G401 (cell line): Measurements from ENCODE around the gene TLE2. TPM values are rescaled to one million over a fixed set of nuclear protein-coding genes. Genes with fewer than 3 reads are reported as not detected.
"Not testable (repeated sequence)": the region's sequence is repeated elsewhere in the genome, so short reads cannot be mapped to it uniquely, and the experiment has no call there.

Experiments
- DNase-seq: peaks from one replicate; pipeline ENCODE4 v3.0.0-alpha.2; 2015; ENCODE audit warnings: low spot score
- in situ Hi-C: cut with HindIII; loops from 2 replicates; pipeline ENCODE4 v1.10.0; 2016; ENCODE audit warnings: low sequenced_read_pairs, mixed read lengths
- total RNA-seq: library from RNA; depleted of rRNA; stranded (reverse); fragments of >200 nt; shearing (Covaris generic); gene quantifications from 2 replicates; pipeline ENCODE4 v1.2.3, GENCODE V29; 2014

TLE2 gene
- total RNA-seq, 1 experiment from 2014 or later = 11.7 TPM

DNA sequence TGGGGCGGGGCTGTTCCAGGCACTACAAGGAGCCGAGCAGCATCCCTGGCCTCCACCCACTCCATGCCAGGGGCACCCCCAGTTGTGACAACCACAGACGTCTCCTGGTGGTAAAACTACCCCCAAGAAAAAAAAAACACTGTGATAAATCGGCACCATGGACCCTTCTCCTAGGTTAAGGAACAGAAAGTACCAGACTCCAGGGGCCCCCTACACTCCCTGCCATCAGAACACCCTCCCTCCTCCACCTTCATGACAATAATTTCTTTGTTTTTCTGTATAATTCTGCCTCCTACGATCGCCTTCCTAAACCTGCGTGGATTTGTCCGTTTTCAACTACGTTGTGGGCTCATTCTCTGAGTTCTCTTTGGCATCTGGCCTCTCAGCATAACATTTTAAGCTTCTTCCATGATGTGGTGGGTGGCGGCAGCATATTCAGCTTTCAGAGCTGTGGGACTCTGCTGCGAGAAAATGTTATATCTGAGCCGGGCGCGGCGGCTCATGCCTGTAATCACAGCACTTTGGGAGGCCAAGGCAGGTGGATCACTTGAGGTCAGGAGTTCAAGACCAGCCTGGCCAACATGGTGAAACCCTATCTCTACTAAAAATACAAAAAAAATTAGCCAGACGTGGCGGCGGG, 8.6 kb downstream of the TLE2 start:
- DNase-seq = no peak
- in situ Hi-C loops = no loop called here

- no peak for DNase-seq
- in situ Hi-C loops = no loop called here
Observed at GRCh38 chr19:3019211-3019854, 9.7 kb downstream of the TLE2 start.

DNA sequence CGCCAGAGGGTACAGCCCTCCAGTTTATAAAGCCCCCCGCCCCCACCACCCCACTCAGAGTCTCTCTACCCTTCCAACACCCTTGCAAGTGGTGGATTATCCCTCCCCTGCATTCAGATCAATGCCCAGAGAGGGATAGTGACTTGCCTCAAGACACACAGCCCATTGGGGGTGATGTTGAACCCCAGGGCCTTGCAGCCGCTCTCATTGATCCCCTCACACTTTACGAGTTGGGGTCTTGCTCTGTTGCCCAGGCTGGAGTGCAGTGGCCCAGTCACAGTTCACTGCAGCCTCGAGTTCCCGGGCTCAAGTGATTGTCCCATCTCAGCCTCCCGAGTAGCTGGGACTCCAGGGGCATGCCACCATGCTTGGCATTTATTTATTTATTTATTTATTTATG, 11.2 kb downstream of the TLE2 start:
- DNase-seq = no peak

GRCh38 chr19:3015126-3016057, 13.7 kb downstream of the TLE2 start:
- no peak for DNase-seq
- in situ Hi-C loops = no loop called here

More for the DNA sequence above, 11.2 kb downstream of the TLE2 start:
- in situ Hi-C loops = no loop called here

GRCh38 chr19:3014135-3014534, 14.9 kb downstream of the TLE2 start:
- in situ Hi-C loops = no loop called here
- DNase-seq = no peak

DNA sequence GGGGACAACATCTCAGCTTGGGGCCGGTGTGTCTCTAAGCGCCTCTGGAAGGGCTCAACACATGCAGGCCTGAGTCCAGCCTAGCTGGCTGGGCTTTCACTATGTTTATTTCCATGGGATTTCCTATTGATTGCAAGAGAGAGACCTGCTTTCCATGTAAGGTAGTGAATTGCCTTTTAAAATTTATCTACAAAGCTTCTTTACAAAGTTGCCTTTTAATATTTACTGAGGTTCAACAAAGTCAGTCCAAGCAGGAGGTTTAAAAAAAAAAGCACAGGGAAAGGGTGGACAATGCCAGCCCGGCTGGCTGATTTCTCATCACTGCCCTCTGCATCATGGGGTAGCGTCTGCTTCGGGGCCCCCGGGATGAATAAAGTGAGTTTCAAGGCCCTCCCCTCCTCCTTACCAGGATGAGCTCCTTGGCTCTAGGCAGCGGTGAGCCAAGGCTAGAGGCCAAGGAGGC, 15.8 kb downstream of the TLE2 start:
- no peak for DNase-seq
- in situ Hi-C loops = no loop called here

GRCh38 chr19:3012621-3013262, 16.3 kb downstream of the TLE2 start:
- no peak for DNase-seq
- in situ Hi-C loops = no loop called here

- in situ Hi-C loops, DNase-seq: not testable (repeated sequence)
Observed at GRCh38 chr19:3012059-3012458, 17.0 kb downstream of the TLE2 start.

DNA sequence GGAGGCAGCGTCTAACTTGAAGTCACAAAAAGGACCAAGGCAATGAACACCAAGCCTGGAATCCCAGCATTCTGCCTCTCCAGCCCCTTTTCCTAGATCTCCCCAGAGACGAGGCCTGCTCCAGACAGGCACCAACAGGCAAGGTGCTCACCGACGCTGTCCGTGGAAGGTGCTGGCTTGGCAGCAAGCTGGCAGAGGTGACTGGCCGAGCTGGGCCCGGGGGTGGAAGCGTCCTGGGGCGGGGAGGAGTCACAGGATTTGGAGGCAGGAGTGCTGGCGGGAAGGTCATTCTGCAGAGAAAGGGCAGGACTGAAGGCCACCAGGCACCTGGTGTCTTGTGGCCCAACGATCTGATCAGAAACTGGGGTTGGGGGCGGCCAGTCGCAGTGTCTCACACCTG, 18.2 kb downstream of the TLE2 start:
- no peak for DNase-seq

GRCh38 chr19:3008994-3009393, 20.1 kb downstream of the TLE2 start:
- in situ Hi-C loops = no loop called here

More for the DNA sequence above, 18.2 kb downstream of the TLE2 start:
- in situ Hi-C loops = no loop called here

GRCh38 chr19:3007975-3008374, 21.1 kb downstream of the TLE2 start:
- DNase-seq = no peak
- in situ Hi-C loops = no loop called here

More at GRCh38 chr19:3008994-3009393, 20.1 kb downstream of the TLE2 start:
- no peak for DNase-seq

DNA sequence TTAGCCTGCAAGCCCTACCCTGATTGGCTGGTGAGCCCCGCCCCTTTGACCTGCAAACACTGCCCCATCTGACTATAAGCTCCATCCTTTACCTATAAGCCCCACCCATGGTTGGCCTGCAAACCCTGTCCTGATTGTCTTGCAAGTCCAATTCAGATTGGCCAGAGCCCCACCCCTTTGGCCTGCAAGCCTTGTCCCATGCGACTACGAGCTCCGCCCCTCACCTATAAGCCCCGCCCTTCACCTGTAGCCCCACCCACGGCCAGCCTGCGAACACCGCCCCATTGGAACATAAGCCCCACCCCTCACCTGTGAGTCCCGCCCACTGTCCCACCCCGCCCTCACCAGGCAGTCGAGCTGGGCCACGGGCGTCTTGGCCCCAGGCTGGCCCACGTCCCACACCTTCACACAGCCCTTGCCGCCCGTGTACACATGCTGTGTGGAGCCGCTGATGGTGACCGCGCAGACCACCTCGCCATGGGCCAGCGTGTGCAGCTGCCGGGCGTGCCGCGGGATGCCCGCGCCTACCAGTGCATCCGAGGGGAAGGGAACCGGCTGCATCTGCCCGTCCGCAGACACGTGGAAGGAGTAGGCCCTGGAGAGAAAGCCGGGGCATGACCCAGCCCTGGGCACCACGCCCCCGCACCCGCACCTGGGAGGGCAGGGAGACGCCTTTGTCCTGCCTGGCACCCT, 22.9 kb downstream of the TLE2 start:
- no peak for DNase-seq
- in situ Hi-C loops = no loop called here

DNA sequence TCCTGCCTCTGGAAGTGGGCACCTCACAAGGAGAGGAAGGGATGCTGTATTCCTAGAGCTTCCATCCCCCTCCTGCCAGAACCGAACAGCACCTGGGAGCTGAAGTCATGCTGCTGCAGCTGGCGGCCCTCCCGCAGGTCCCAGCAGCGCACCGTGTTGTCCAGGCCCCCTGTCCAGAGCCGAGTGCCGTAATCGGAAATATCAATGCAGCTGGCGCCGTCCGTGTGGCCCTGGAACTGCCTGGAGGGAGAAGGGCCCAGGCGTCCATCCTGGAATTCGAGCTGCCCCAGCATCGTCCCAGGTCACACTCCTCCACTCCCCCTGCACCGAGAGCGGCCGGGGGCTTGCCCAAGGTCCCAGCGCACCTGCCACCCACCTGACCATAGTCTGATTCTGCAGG, 23.7 kb downstream of the TLE2 start:
- DNase-seq = no peak

GRCh38 chr19:3004522-3004921, 24.6 kb downstream of the TLE2 start:
- DNase-seq = no peak
- in situ Hi-C loops = no loop called here

More for the DNA sequence above, 23.7 kb downstream of the TLE2 start:
- in situ Hi-C loops = no loop called here

DNA sequence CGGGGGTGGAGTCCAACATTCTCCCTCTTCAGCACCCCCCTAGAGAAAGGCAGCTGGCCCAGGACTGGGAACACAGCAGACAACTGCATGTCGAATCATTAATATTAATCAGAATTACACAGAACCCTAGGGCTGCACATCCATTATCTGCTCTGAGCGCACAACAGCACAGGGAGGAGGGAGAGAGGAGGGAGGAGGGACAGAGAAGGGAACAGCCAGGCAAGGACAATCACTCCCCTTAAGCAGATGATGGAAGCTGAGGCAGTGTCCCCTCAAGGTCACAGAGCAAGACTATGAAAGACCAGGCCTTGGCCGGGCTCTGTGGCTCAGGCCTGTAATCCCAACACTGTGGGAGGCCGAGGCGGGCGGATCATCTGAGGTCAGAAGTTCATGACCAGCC, 26.0 kb downstream of the TLE2 start:
- DNase-seq = no peak
- in situ Hi-C loops = no loop called here

GRCh38 chr19:3001235-3001800, 27.8 kb downstream of the TLE2 start:
- DNase-seq = no peak
- in situ Hi-C loops = no loop called here

- no peak for DNase-seq
- in situ Hi-C loops = no loop called here
Observed at GRCh38 chr19:2998642-2999041, 30.4 kb downstream of the TLE2 start.

GRCh38 chr19:2997720-2998119, 31.4 kb downstream of the TLE2 start:
- in situ Hi-C loops = no loop called here

More at GRCh38 chr19:2997720-2998119, 31.4 kb downstream of the TLE2 start:
- DNase-seq = no peak
